Measurements from ENCODE around the gene ARVCF.
"Not testable (repeated sequence)": the region's sequence is repeated elsewhere in the genome, so short reads cannot be mapped to it uniquely, and the experiment has no call there.

Gene ARVCF

GRCh38 chr22:19932367-19933206 is 84.0 kb downstream of the ARVCF start:
- Histone ChIP-seq H3K4me1 (ENCODE audit: insufficient read depth, low read length) (no peaks in the 10 kb centered on the region), H3K27ac (ENCODE audit: low read depth, low read length) (no peak overlapping the region), H3K4me3 (ENCODE audit: low read depth in 1 of 2, low read length in 2 of 2) (no peak overlapping the region), H3K9me3 (ENCODE audit: low read length) (no peaks in the 10 kb centered on the region), H3K27me3 (ENCODE audit: control insufficient read depth in 1 of 2, insufficient read depth in 2 of 2, low read length in 2 of 2) (no peaks in the 10 kb centered on the region), H3K9ac (ENCODE audit: low read length) (no peak overlapping the region), H3K36me3 (ENCODE audit: insufficient read depth, low read length) (no peaks in the 10 kb centered on the region)

GRCh38 chr22:19931514-19931913 is 85.1 kb downstream of the ARVCF start:
- no peak overlapping the region for H3K27ac ChIP-seq (ENCODE audit: low read depth, low read length)

GRCh38 chr22:19930551-19931486 is 85.8 kb downstream of the ARVCF start:
- no peaks in the 10 kb centered on the region for H3K9me3 ChIP-seq (ENCODE audit: low read length)
- no peaks in the 10 kb centered on the region for H3K4me1 ChIP-seq (ENCODE audit: insufficient read depth, low read length)
- no peaks in the 10 kb centered on the region for H3K36me3 ChIP-seq (ENCODE audit: insufficient read depth, low read length)
- H3K27ac ChIP-seq (ENCODE audit: low read depth, low read length): no peak overlapping the region
- no peaks in the 10 kb centered on the region for H3K27me3 ChIP-seq (ENCODE audit: control insufficient read depth in 1 of 2, insufficient read depth in 2 of 2, low read length in 2 of 2)
- no peak overlapping the region for H3K4me3 ChIP-seq (ENCODE audit: low read depth in 1 of 2, low read length in 2 of 2)
- H3K9ac ChIP-seq (ENCODE audit: low read length): no peak overlapping the region

More at GRCh38 chr22:19931514-19931913, 85.1 kb downstream of the ARVCF start:
- Histone ChIP-seq H3K9ac (ENCODE audit: low read length) (no peak overlapping the region), H3K36me3 (ENCODE audit: insufficient read depth, low read length) (no peaks in the 10 kb centered on the region), H3K9me3 (ENCODE audit: low read length) (no peaks in the 10 kb centered on the region), H3K4me3 (ENCODE audit: low read depth in 1 of 2, low read length in 2 of 2) (no peak overlapping the region), H3K27me3 (ENCODE audit: control insufficient read depth in 1 of 2, insufficient read depth in 2 of 2, low read length in 2 of 2) (no peaks in the 10 kb centered on the region), H3K4me1 (ENCODE audit: insufficient read depth, low read length) (no peaks in the 10 kb centered on the region)

GRCh38 chr22:19929586-19930550 is 86.8 kb downstream of the ARVCF start:
- H3K4me1 ChIP-seq (ENCODE audit: insufficient read depth, low read length): no peaks in the 10 kb centered on the region
- no peaks in the 10 kb centered on the region for H3K36me3 ChIP-seq (ENCODE audit: insufficient read depth, low read length)
- H3K9ac ChIP-seq (ENCODE audit: low read length): no peak overlapping the region

GRCh38 chr22:19928207-19928606 is 88.4 kb downstream of the ARVCF start:
- H3K27me3 ChIP-seq (ENCODE audit: control insufficient read depth in 1 of 2, insufficient read depth in 2 of 2, low read length in 2 of 2): no peaks in the 10 kb centered on the region
- H3K9me3 ChIP-seq (ENCODE audit: low read length): no peaks in the 10 kb centered on the region
- no peaks in the 10 kb centered on the region for H3K4me1 ChIP-seq (ENCODE audit: insufficient read depth, low read length)
- no peak overlapping the region for H3K9ac ChIP-seq (ENCODE audit: low read length)
- H3K4me3 ChIP-seq (ENCODE audit: low read depth in 1 of 2, low read length in 2 of 2): no peak overlapping the region
- no peak overlapping the region for H3K27ac ChIP-seq (ENCODE audit: low read depth, low read length)
- no peaks in the 10 kb centered on the region for H3K36me3 ChIP-seq (ENCODE audit: insufficient read depth, low read length)

More at GRCh38 chr22:19929586-19930550, 86.8 kb downstream of the ARVCF start:
- no peak overlapping the region for H3K4me3 ChIP-seq (ENCODE audit: low read depth in 1 of 2, low read length in 2 of 2)
- no peaks in the 10 kb centered on the region for H3K9me3 ChIP-seq (ENCODE audit: low read length)
- H3K27ac ChIP-seq (ENCODE audit: low read depth, low read length): no peak overlapping the region
- H3K27me3 ChIP-seq (ENCODE audit: control insufficient read depth in 1 of 2, insufficient read depth in 2 of 2, low read length in 2 of 2): no peaks in the 10 kb centered on the region

- no peak overlapping the region for H3K27ac ChIP-seq (ENCODE audit: low read depth, low read length)
- no peaks in the 10 kb centered on the region for H3K36me3 ChIP-seq (ENCODE audit: insufficient read depth, low read length)
- H3K9ac ChIP-seq (ENCODE audit: low read length): no peak overlapping the region
- H3K27me3 ChIP-seq (ENCODE audit: control insufficient read depth in 1 of 2, insufficient read depth in 2 of 2, low read length in 2 of 2): no peaks in the 10 kb centered on the region
- H3K4me3 ChIP-seq (ENCODE audit: low read depth in 1 of 2, low read length in 2 of 2): no peak overlapping the region
- H3K4me1 ChIP-seq (ENCODE audit: insufficient read depth, low read length): no peaks in the 10 kb centered on the region
- H3K9me3 ChIP-seq (ENCODE audit: low read length): no peaks in the 10 kb centered on the region
These were observed 88.9 kb downstream of the ARVCF start for GRCh38 chr22:19927696-19928095.

- H3K4me3 ChIP-seq (ENCODE audit: low read depth in 1 of 2, low read length in 2 of 2); H3K9me3 ChIP-seq (ENCODE audit: low read length): not testable (repeated sequence)
These were observed 90.6 kb downstream of the ARVCF start for GRCh38 chr22:19926028-19926427.

GRCh38 chr22:19923914-19924513 is 92.6 kb downstream of the ARVCF start:
- Histone ChIP-seq H3K9me3 (ENCODE audit: low read length) (no peaks in the 10 kb centered on the region), H3K4me1 (ENCODE audit: insufficient read depth, low read length) (no peaks in the 10 kb centered on the region), H3K9ac (ENCODE audit: low read length) (no peak overlapping the region), H3K27me3 (ENCODE audit: control insufficient read depth in 1 of 2, insufficient read depth in 2 of 2, low read length in 2 of 2) (no peaks in the 10 kb centered on the region), H3K4me3 (ENCODE audit: low read depth in 1 of 2, low read length in 2 of 2) (no peak overlapping the region), H3K36me3 (ENCODE audit: insufficient read depth, low read length) (no peaks in the 10 kb centered on the region), H3K27ac (ENCODE audit: low read depth, low read length) (no peak overlapping the region)

More at GRCh38 chr22:19926028-19926427, 90.6 kb downstream of the ARVCF start:
- H3K4me1 ChIP-seq (ENCODE audit: insufficient read depth, low read length); H3K27me3 ChIP-seq (ENCODE audit: control insufficient read depth in 1 of 2, insufficient read depth in 2 of 2, low read length in 2 of 2); H3K36me3 ChIP-seq (ENCODE audit: insufficient read depth, low read length); H3K27ac ChIP-seq (ENCODE audit: low read depth, low read length); H3K9ac ChIP-seq (ENCODE audit: low read length): not testable (repeated sequence)

- Histone ChIP-seq H3K4me3 (ENCODE audit: low read depth in 1 of 2, low read length in 2 of 2) (no peak overlapping the region), H3K9me3 (ENCODE audit: low read length) (no peaks in the 10 kb centered on the region), H3K9ac (ENCODE audit: low read length) (no peak overlapping the region), H3K27me3 (ENCODE audit: control insufficient read depth in 1 of 2, insufficient read depth in 2 of 2, low read length in 2 of 2) (no peaks in the 10 kb centered on the region), H3K4me1 (ENCODE audit: insufficient read depth, low read length) (no peaks in the 10 kb centered on the region), H3K36me3 (ENCODE audit: insufficient read depth, low read length) (peaks cover 19% of the 10 kb centered on the region), H3K27ac (ENCODE audit: low read depth, low read length) (no peak overlapping the region)
These were observed 95.0 kb downstream of the ARVCF start for GRCh38 chr22:19921544-19922081.
